Skin epidermis (tissue), 12 donors: ENCODE data around the gene DOCK2.

Experiments
- H3K27ac ChIP-seq, 21 experiments: fragments of 200-600 bp; sonication (generic) in 11 of 21; one replicate each; pipeline ENCODE4 v1.5.0; 2020; ENCODE audit warnings: mild to moderate bottlenecking in 3 of 21, inconsistent platforms in 2 of 21, moderate library complexity in 2 of 21
- H3K4me3 ChIP-seq, 7 experiments: fragments of 200-600 bp; sonication (generic) in 2 of 7; one replicate each; pipeline ENCODE4 v1.5.0; 2020; ENCODE audit warnings: inconsistent platforms in 2 of 7, mild to moderate bottlenecking in 2 of 7, moderate library complexity in 1 of 7

Gene DOCK2

GRCh38 chr5:169988206-169988605, 351.1 kb downstream of the DOCK2 start:
- Histone ChIP-seq H3K27ac (no peak overlapping the region), H3K4me3 (no peak overlapping the region)

GRCh38 chr5:169988947-169989346, 351.9 kb downstream of the DOCK2 start:
- H3K4me3 ChIP-seq, result no peak overlapping the region
- no peak overlapping the region for H3K27ac ChIP-seq

- H3K4me3 ChIP-seq, result no peak overlapping the region
- H3K27ac ChIP-seq, result no peak overlapping the region
Measured at GRCh38 chr5:169989365-169989764, 352.3 kb downstream of the DOCK2 start.

- Histone ChIP-seq H3K4me3 (no peak overlapping the region), H3K27ac (no peak overlapping the region)
Measured at GRCh38 chr5:169991115-169991869, 354.2 kb downstream of the DOCK2 start.

GRCh38 chr5:169992789-169993484, 355.9 kb downstream of the DOCK2 start:
- Histone ChIP-seq H3K4me3 (no peak overlapping the region), H3K27ac (no peak overlapping the region)

GRCh38 chr5:169993485-169993790, 356.4 kb downstream of the DOCK2 start:
- H3K4me3 ChIP-seq, result no peak overlapping the region
- H3K27ac ChIP-seq, result no peak overlapping the region

- Histone ChIP-seq H3K27ac (no peak overlapping the region), H3K4me3 (no peak overlapping the region)
Measured at GRCh38 chr5:169997798-169998197, 360.7 kb downstream of the DOCK2 start.

- no peak overlapping the region for H3K27ac ChIP-seq
- H3K4me3 ChIP-seq, result no peak overlapping the region
Measured at GRCh38 chr5:169999621-170000020, 362.5 kb downstream of the DOCK2 start.

GRCh38 chr5:170000155-170000554, 363.1 kb downstream of the DOCK2 start:
- Histone ChIP-seq H3K4me3 (no peak overlapping the region), H3K27ac (no peak overlapping the region)

- no peak overlapping the region for H3K27ac ChIP-seq
- no peak overlapping the region for H3K4me3 ChIP-seq
Measured at GRCh38 chr5:170006021-170006420, 368.9 kb downstream of the DOCK2 start.

GRCh38 chr5:170008376-170008775, 371.3 kb downstream of the DOCK2 start:
- H3K4me3 ChIP-seq, result no peak overlapping the region
- no peak overlapping the region for H3K27ac ChIP-seq

GRCh38 chr5:170010595-170010994, 373.5 kb downstream of the DOCK2 start:
- no peak overlapping the region for H3K27ac ChIP-seq
- no peak overlapping the region for H3K4me3 ChIP-seq

- H3K4me3 ChIP-seq, result no peak overlapping the region
- H3K27ac ChIP-seq, result no peak overlapping the region
Measured at GRCh38 chr5:170011751-170012150, 374.7 kb downstream of the DOCK2 start.

GRCh38 chr5:170012622-170013021, 375.5 kb downstream of the DOCK2 start:
- no peak overlapping the region for H3K27ac ChIP-seq
- no peak overlapping the region for H3K4me3 ChIP-seq

- no peak overlapping the region for H3K4me3 ChIP-seq
- H3K27ac ChIP-seq, result no peak overlapping the region
Measured at GRCh38 chr5:170020423-170020822, 383.3 kb downstream of the DOCK2 start.

GRCh38 chr5:170021506-170021905, 384.4 kb downstream of the DOCK2 start:
- H3K27ac ChIP-seq, result no peak overlapping the region
- H3K4me3 ChIP-seq, result no peak overlapping the region

GRCh38 chr5:170025853-170026252, 388.8 kb downstream of the DOCK2 start:
- Histone ChIP-seq H3K27ac (no peak overlapping the region), H3K4me3 (no peak overlapping the region)

GRCh38 chr5:170028124-170028523, 391.0 kb downstream of the DOCK2 start:
- no peak overlapping the region for H3K27ac ChIP-seq

GRCh38 chr5:170034231-170034630, 397.2 kb downstream of the DOCK2 start:
- Histone ChIP-seq H3K4me3 (no peak overlapping the region), H3K27ac (no peak overlapping the region)

More at GRCh38 chr5:170028124-170028523, 391.0 kb downstream of the DOCK2 start:
- no peak overlapping the region for H3K4me3 ChIP-seq

GRCh38 chr5:170038241-170038640, 401.2 kb downstream of the DOCK2 start:
- Histone ChIP-seq H3K4me3 (no peak overlapping the region), H3K27ac (no peak overlapping the region)

- no peak overlapping the region for H3K27ac ChIP-seq
- no peak overlapping the region for H3K4me3 ChIP-seq
Measured at GRCh38 chr5:170039830-170040229, 402.8 kb downstream of the DOCK2 start.

GRCh38 chr5:170046241-170046640, 409.2 kb downstream of the DOCK2 start:
- Histone ChIP-seq H3K4me3 (no peak overlapping the region), H3K27ac (no peak overlapping the region)
